ENCODE results near the gene ARL5A. TPM values are rescaled to one million over a fixed set of nuclear protein-coding genes. Genes with fewer than 3 reads are reported as not detected.

ARL5A gene
- total and polyA plus RNA-seq, 9 of the 15 experiments (the other 6 are each of a cell fraction or from before 2014, with no cell fraction given), result 16.3 to 117 (median 88.4) TPM

DNA sequence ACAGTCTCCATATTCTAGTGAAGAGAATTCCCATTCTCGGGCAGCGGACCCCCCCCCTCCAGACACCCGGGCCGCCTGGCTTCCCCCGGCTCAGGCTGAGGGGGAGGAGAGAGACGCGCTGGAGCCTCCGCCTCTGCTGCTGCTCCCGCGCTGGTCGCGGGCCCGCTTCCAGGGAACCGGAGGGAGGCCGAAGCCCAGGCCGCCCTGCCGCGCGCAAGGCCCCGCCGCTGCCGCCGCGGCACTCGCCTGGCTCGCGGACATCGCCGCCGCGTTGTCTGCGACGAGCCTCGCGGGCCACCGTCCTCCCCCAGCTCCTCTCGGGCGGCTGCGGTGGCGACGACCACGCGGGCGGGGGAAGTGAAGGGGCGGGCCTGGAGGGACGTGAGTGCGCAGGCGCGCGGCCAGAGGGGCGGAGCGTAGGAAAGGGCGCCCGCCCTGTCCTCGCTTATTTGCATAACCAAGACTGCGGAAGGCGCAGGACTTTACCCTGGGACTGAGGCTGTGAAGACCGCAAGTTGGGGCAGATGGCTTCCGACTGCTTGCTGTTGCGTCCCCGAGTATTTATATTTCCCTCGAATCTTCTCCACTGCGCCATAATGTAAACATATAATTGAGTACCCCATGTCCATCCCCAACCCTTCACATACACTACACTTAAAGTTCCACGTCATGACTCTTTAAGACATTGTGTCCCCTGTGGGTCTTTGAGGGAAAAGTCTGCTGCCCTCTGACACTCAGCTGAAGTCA lies at the start of gene ARL5A (continued):
- TF ChIP-seq, protein P1, sequence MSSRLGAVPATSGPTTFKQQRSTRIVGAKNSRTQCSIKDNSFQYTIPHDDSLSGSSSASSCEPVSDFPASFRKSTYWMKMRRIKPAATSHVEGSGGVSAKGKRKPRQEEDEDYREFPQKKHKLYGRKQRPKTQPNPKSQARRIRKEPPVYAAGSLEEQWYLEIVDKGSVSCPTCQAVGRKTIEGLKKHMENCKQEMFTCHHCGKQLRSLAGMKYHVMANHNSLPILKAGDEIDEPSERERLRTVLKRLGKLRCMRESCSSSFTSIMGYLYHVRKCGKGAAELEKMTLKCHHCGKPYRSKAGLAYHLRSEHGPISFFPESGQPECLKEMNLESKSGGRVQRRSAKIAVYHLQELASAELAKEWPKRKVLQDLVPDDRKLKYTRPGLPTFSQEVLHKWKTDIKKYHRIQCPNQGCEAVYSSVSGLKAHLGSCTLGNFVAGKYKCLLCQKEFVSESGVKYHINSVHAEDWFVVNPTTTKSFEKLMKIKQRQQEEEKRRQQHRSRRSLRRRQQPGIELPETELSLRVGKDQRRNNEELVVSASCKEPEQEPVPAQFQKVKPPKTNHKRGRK (tag; IDR thresholded peaks at IDR 0.05), result no peak
- TF ChIP-seq SMC3 (conservative IDR thresholded peaks at IDR 0.05; ENCODE audit: insufficient read depth, low read depth, low read length), result no peak
- no peak for TF ChIP-seq HDAC6 (IDR thresholded peaks at IDR 0.05; ENCODE audit: low read depth, low read length)
- peak; percentile 74 for TF ChIP-seq BRD9 (IDR thresholded peaks at IDR 0.05; ENCODE audit: low read depth, partially characterized antibody)
- TF ChIP-seq ZNF239 (CRISPR knock-in tag; IDR thresholded peaks at IDR 0.05), result no peak; the same call in 1 of the 2 replicates
- no peak for TF ChIP-seq SRSF1 (IDR thresholded peaks at IDR 0.05; ENCODE audit: low read depth, low read length)
- TF ChIP-seq ZNF253 (CRISPR knock-in tag; conservative IDR thresholded peaks at IDR 0.05), result no peak
- TF ChIP-seq COPS2 (conservative IDR thresholded peaks at IDR 0.05), result no peak
- peak; percentile 59 for TF ChIP-seq TEAD4 (IDR thresholded peaks at IDR 0.05; ENCODE audit: low read length)
- TF ChIP-seq TEAD4 (CRISPR knock-in tag; IDR thresholded peaks at IDR 0.05; ENCODE audit: borderline replicate concordance), result peak; percentile 35; the same call in 1 of the 2 replicates
- TF ChIP-seq ELF4 (CRISPR knock-in tag; IDR thresholded peaks at IDR 0.05), result peak; percentile 82; the same call in 1 of the 2 replicates
- no peak for TF ChIP-seq CHCHD3 (CRISPR knock-in tag; IDR thresholded peaks at IDR 0.05)
- TF ChIP-seq ZNF121 (CRISPR knock-in tag; conservative IDR thresholded peaks at IDR 0.05), result no peak
- peak; percentile 71; the same call in 1 of the 2 replicates for TF ChIP-seq MBD2 (IDR thresholded peaks at IDR 0.05; ENCODE audit: borderline replicate concordance, low read depth)
- TF ChIP-seq MEF2A (IDR thresholded peaks at IDR 0.05; ENCODE audit: control insufficient read depth, low read depth, low read length), result no peak
- TF ChIP-seq ZNF785 (CRISPR knock-in tag; IDR thresholded peaks at IDR 0.05), result no peak
- TF ChIP-seq ETV1 (tag; conservative IDR thresholded peaks at IDR 0.05; ENCODE audit: low read depth), result 0 out of 2 replicates have a peak, but pooled peaks have one; percentile 17
- TF ChIP-seq, protein P2, sequence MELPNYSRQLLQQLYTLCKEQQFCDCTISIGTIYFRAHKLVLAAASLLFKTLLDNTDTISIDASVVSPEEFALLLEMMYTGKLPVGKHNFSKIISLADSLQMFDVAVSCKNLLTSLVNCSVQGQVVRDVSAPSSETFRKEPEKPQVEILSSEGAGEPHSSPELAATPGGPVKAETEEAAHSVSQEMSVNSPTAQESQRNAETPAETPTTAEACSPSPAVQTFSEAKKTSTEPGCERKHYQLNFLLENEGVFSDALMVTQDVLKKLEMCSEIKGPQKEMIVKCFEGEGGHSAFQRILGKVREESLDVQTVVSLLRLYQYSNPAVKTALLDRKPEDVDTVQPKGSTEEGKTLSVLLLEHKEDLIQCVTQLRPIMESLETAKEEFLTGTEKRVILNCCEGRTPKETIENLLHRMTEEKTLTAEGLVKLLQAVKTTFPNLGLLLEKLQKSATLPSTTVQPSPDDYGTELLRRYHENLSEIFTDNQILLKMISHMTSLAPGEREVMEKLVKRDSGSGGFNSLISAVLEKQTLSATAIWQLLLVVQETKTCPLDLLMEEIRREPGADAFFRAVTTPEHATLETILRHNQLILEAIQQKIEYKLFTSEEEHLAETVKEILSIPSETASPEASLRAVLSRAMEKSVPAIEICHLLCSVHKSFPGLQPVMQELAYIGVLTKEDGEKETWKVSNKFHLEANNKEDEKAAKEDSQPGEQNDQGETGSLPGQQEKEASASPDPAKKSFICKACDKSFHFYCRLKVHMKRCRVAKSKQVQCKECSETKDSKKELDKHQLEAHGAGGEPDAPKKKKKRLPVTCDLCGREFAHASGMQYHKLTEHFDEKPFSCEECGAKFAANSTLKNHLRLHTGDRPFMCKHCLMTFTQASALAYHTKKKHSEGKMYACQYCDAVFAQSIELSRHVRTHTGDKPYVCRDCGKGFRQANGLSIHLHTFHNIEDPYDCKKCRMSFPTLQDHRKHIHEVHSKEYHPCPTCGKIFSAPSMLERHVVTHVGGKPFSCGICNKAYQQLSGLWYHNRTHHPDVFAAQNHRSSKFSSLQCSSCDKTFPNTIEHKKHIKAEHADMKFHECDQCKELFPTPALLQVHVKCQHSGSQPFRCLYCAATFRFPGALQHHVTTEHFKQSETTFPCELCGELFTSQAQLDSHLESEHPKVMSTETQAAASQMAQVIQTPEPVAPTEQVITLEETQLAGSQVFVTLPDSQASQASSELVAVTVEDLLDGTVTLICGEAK (IDR thresholded peaks at IDR 0.05), result peak; percentile 39; the same call in 1 of the 2 replicates
- TF ChIP-seq, protein P2 (CRISPR knock-in tag; IDR thresholded peaks at IDR 0.05), result no peak

All from K562 (cell line).